Endodermal cell (in vitro differentiated cells): Measurements from ENCODE around the gene PEDS1. TPM values are rescaled to one million over a fixed set of nuclear protein-coding genes. Genes with fewer than 3 reads are reported as not detected.

ENCODE experiments used
- DNase-seq: peaks from one replicate; pipeline ENCODE4 v3.0.0-alpha.2; 2017
- H3K27ac ChIP-seq: 2 replicates; pipeline ENCODE4 v1.5.1; 2013; ENCODE audit warnings: mild to moderate bottlenecking, low read depth, low read length, moderate library complexity
- H3K27me3 ChIP-seq: 2 replicates; pipeline ENCODE4 v1.6.1; 2013; ENCODE audit warnings: mild to moderate bottlenecking, low read length, moderate library complexity; ENCODE audit not compliant: insufficient read depth, control insufficient read depth, poor library complexity, severe bottlenecking
- H3K36me3 ChIP-seq: 2 replicates; pipeline ENCODE4 v1.7.0; 2013; ENCODE audit warnings: mild to moderate bottlenecking, low read length, moderate library complexity; ENCODE audit not compliant: control insufficient read depth, insufficient read depth
- H3K4me1 ChIP-seq: one replicate; pipeline ENCODE4 v1.7.0; 2013; ENCODE audit warnings: low read length; ENCODE audit not compliant: control insufficient read depth, insufficient read depth
- H3K4me3 ChIP-seq: 2 replicates; pipeline ENCODE4 v1.5.1; 2013; ENCODE audit warnings: mild to moderate bottlenecking, low read length, moderate library complexity
- H3K9ac ChIP-seq: 2 replicates; pipeline ENCODE4 v1.6.1; 2013; ENCODE audit warnings: mild to moderate bottlenecking, low read length, moderate library complexity; ENCODE audit not compliant: poor library complexity, severe bottlenecking; ENCODE audit errors: extremely low read depth
- H3K9me3 ChIP-seq: 2 replicates; pipeline ENCODE4 v1.6.1; 2013; ENCODE audit warnings: mild to moderate bottlenecking, low read length, moderate library complexity; ENCODE audit not compliant: control insufficient read depth
- H3K27ac Mint-ChIP-seq: 2 replicates; pipeline ENCODE4 v1.8.0; 2020; ENCODE audit warnings: mixed read lengths
- H3K27me3 Mint-ChIP-seq: 2 replicates; pipeline ENCODE4 v1.8.0; 2021; ENCODE audit warnings: mild to moderate bottlenecking, mixed read lengths; ENCODE audit not compliant: insufficient read depth
- H3K36me3 Mint-ChIP-seq: 2 replicates; pipeline ENCODE4 v1.8.0; 2020; ENCODE audit warnings: low read depth, mixed read lengths
- H3K4me1 Mint-ChIP-seq: 2 replicates; pipeline ENCODE4 v1.8.0; 2020; ENCODE audit warnings: mixed read lengths
- H3K4me3 Mint-ChIP-seq: 2 replicates; pipeline ENCODE4 v1.8.0; 2020; ENCODE audit warnings: mild to moderate bottlenecking, moderate library complexity, mixed read lengths
- H3K9me3 Mint-ChIP-seq: 2 replicates; pipeline ENCODE4 v1.8.0; 2020; ENCODE audit warnings: mild to moderate bottlenecking, mixed read lengths
- CTCF ChIP-seq: fragments of 200-600 bp; sonication (generic); conservative IDR thresholded peaks from 2 replicates; pipeline ENCODE4 v1.5.0; 2021; ENCODE audit warnings: antibody characterized with exemption, mild to moderate bottlenecking
- WGBS, 2 experiments: methylation state at CpG; one replicate each; pipeline versions ENCODE4 v1.1.5 to v1.1.7; 2013; ENCODE audit warnings: missing lambda C conversion rate in 2 of 2, mixed read lengths in 1 of 2; ENCODE audit not compliant: insufficient coverage in 1 of 2, insufficient read length in 1 of 2; 5-methylcytosine and 5-hydroxymethylcytosine counted together
- total RNA-seq, 2 donors: library from RNA; stranded (reverse); fragmentation: NEBNext Ultra II Directional in 1 of 2; extraction: Animal tissue kit (Norgen Biotek cat#: 25700) in 1 of 2; gene quantifications; 2 replicates in 1 of 2; 3 replicates in 1 of 2; pipeline ENCODE4 v1.2.1, GENCODE V29; 2021

PEDS1 gene
- total RNA-seq, 2 donors from 2014 or later = 28.0 to 30.9 TPM

- Histone ChIP-seq H3K9me3 (no peaks in the 10 kb centered on the region), H3K27me3 (no peaks in the 10 kb centered on the region), H3K27ac (no peak overlapping the region), H3K4me1 (peaks cover 3% of the 10 kb centered on the region), H3K4me3 (peak overlapping the region; percentile 98), H3K9ac (peak overlapping the region; percentile 72), H3K36me3 (peaks cover 5% of the 10 kb centered on the region)
- DNase-seq = peak; percentile 96
- Mint-ChIP-seq H3K27me3 (no peaks in the 10 kb centered on the region), H3K4me1 (peaks cover 31% of the 10 kb centered on the region), H3K36me3 (peaks cover 3% of the 10 kb centered on the region), H3K27ac (peak overlapping the region; percentile 72), H3K4me3 (peak overlapping the region; percentile 94), H3K9me3 (no peaks in the 10 kb centered on the region)
- 2 to 5% methylated on average over 2 to 24 of the region's 24 CpGs for WGBS, 2 experiments
- no peak for TF ChIP-seq CTCF
Observed at GRCh38 chr20:50115591-50116367, 37.7 kb downstream of the PEDS1 start.

- no peak for DNase-seq
- no peaks in the 10 kb centered on the region for H3K27me3 ChIP-seq
- 78 to 87% methylated on average over 5 to 6 of the region's 6 CpGs for WGBS, 2 experiments
- no peaks in the 10 kb centered on the region for H3K9me3 Mint-ChIP-seq
- H3K9ac ChIP-seq = peak overlapping the region; percentile 72
- peaks cover 3% of the 10 kb centered on the region for H3K4me1 ChIP-seq
- H3K4me1 Mint-ChIP-seq = peaks cover 36% of the 10 kb centered on the region
- H3K4me3 ChIP-seq = peak overlapping the region; percentile 98
- H3K9me3 ChIP-seq = no peaks in the 10 kb centered on the region
- H3K27ac Mint-ChIP-seq = peak overlapping the region; percentile 72
- no peak overlapping the region for H3K27ac ChIP-seq
- TF ChIP-seq CTCF = no peak
- peaks cover 11% of the 10 kb centered on the region for H3K36me3 ChIP-seq
- H3K4me3 Mint-ChIP-seq = peak overlapping the region; percentile 94
- peaks cover 9% of the 10 kb centered on the region for H3K36me3 Mint-ChIP-seq
- H3K27me3 Mint-ChIP-seq = no peaks in the 10 kb centered on the region
Observed at GRCh38 chr20:50115041-50115512, 38.4 kb downstream of the PEDS1 start.

- Mint-ChIP-seq H3K27ac (peak overlapping the region; percentile 99), H3K9me3 (no peaks in the 10 kb centered on the region), H3K4me3 (peak overlapping the region; percentile 94), H3K27me3 (no peaks in the 10 kb centered on the region), H3K4me1 (peaks cover 45% of the 10 kb centered on the region), H3K36me3 (peaks cover 19% of the 10 kb centered on the region)
- peaks cover 3% of the 10 kb centered on the region for H3K4me1 ChIP-seq
- H3K27ac ChIP-seq = peak overlapping the region; percentile 91
- H3K27me3 ChIP-seq = no peaks in the 10 kb centered on the region
- DNase-seq = no peak
- TF ChIP-seq CTCF = no peak
- peak overlapping the region; percentile 92 for H3K4me3 ChIP-seq
- H3K36me3 ChIP-seq = peaks cover 15% of the 10 kb centered on the region
- no peaks in the 10 kb centered on the region for H3K9me3 ChIP-seq
- H3K9ac ChIP-seq = peak overlapping the region; percentile 89
- 27 to 40% methylated on average over 9 to 10 of the region's 11 CpGs for WGBS, 2 experiments
Observed at GRCh38 chr20:50113420-50114224, 39.9 kb downstream of the PEDS1 start.
